HG03457 (cell line): ENCODE measurements around the gene SLC8A3.

ENCODE experiments used
- ATAC-seq: cut with Tn5 transposase; IDR thresholded peaks from one replicate; pipeline ENCODE4 v1.9.1; 2021; ENCODE audit warnings: moderate number of reproducible peaks; ENCODE audit not compliant: unreplicated experiment

Gene SLC8A3

GRCh38 chr14:70121521-70121920 is 67.2 kb downstream of the SLC8A3 start:
- ATAC-seq, result no peak

GRCh38 chr14:70118064-70118463 is 70.7 kb downstream of the SLC8A3 start:
- no peak for ATAC-seq

- no peak for ATAC-seq
These were observed 72.5 kb downstream of the SLC8A3 start for GRCh38 chr14:70116278-70116677.

- no peak for ATAC-seq
These were observed 74.1 kb downstream of the SLC8A3 start for GRCh38 chr14:70114621-70115156.

- ATAC-seq, result no peak
These were observed 75.5 kb downstream of the SLC8A3 start for GRCh38 chr14:70113211-70113610.

- ATAC-seq, result no peak
These were observed 80.3 kb downstream of the SLC8A3 start for GRCh38 chr14:70108419-70108818.

GRCh38 chr14:70107309-70107708 is 81.4 kb downstream of the SLC8A3 start:
- no peak for ATAC-seq

GRCh38 chr14:70100071-70100470 is 88.7 kb downstream of the SLC8A3 start:
- ATAC-seq, result no peak

GRCh38 chr14:70098250-70098809 is 90.4 kb downstream of the SLC8A3 start:
- no peak for ATAC-seq

GRCh38 chr14:70097576-70098249 is 91.0 kb downstream of the SLC8A3 start:
- no peak for ATAC-seq

GRCh38 chr14:70096866-70097265 is 91.9 kb downstream of the SLC8A3 start:
- no peak for ATAC-seq

GRCh38 chr14:70094631-70095030 is 94.1 kb downstream of the SLC8A3 start:
- ATAC-seq, result no peak

- ATAC-seq, result no peak
These were observed 94.6 kb downstream of the SLC8A3 start for GRCh38 chr14:70094106-70094505.

GRCh38 chr14:70093156-70093555 is 95.6 kb downstream of the SLC8A3 start:
- ATAC-seq, result no peak

GRCh38 chr14:70087380-70087697 is 101.4 kb downstream of the SLC8A3 start:
- no peak for ATAC-seq

GRCh38 chr14:70086685-70087379 is 101.9 kb downstream of the SLC8A3 start:
- ATAC-seq, result no peak

GRCh38 chr14:70084226-70084625 is 104.5 kb downstream of the SLC8A3 start:
- ATAC-seq, result no peak

- ATAC-seq, result no peak
These were observed 106.4 kb downstream of the SLC8A3 start for GRCh38 chr14:70082394-70082793.

GRCh38 chr14:70080076-70080475 is 108.7 kb downstream of the SLC8A3 start:
- ATAC-seq, result no peak

- ATAC-seq, result no peak
These were observed 110.4 kb downstream of the SLC8A3 start for GRCh38 chr14:70078329-70078728.

GRCh38 chr14:70077720-70078119 is 111.0 kb downstream of the SLC8A3 start:
- ATAC-seq, result no peak

- ATAC-seq, result no peak
These were observed 111.7 kb downstream of the SLC8A3 start for GRCh38 chr14:70077005-70077404.
